Adrenal gland (tissue), 5 donors: ENCODE data around the gene PEAK1.

Experiments
- POLR2A ChIP-seq, 2 donors: fragments of 450-650 bp; IDR thresholded peaks; one replicate each; pipeline ENCODE4 v1.6.1; 2017; ENCODE audit warnings: antibody characterized with exemption in 2 of 2, mild to moderate bottlenecking in 2 of 2, moderate library complexity in 1 of 2
- TF ChIP-seq, protein P1 (sequence below), 6 experiments: fragments of 450-650 bp in 4 of 6; fragments of 200-600 bp in 2 of 6; sonication (generic) in 1 of 6; IDR thresholded peaks; 1 replicate in 5 of 6; 2 replicates in 1 of 6; pipeline versions ENCODE4 v1.5.1 to v1.8.0; 2016 to 2021; ENCODE audit warnings: antibody characterized with exemption in 6 of 6, mild to moderate bottlenecking in 2 of 6, moderate library complexity in 1 of 6
- donor health status: DM: no; HTN: no; CAD: no.

DNA sequence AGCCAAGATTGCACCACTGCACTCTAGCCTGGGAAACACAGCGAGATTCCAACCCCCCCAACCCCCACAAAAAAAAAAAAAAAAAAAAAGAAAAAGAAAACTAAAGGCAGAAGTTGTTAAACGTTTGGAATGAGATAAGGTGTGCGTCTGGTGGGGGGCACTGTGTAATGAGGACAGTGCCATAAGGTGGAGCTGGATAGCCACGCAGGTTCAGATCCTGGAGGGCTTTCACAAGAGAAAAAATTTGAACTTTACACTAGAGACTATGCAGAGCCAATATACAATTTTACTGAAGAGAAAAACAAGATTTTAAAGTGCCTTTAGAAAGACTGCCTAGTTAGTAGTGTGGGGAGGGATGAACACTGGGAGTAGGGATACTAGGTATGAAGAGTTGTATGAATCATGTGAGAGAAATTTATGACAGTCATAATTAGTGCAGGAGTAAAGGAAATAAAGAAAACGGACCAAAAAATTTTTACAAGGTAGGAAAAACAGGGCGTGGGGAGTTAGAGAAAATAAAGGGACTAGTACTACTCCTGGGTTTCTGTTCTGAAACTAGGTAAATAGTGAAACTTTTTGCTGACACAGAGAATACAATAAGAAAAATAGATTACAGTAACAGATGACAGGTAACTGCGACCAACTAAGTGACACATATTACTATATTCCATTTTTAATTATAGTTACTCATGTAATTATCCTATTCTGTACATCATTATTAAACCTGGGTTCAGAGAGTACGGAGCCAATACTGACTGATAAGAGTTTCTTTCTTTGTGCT, 108.1 kb downstream of the PEAK1 start:
- TF ChIP-seq, protein P1, sequence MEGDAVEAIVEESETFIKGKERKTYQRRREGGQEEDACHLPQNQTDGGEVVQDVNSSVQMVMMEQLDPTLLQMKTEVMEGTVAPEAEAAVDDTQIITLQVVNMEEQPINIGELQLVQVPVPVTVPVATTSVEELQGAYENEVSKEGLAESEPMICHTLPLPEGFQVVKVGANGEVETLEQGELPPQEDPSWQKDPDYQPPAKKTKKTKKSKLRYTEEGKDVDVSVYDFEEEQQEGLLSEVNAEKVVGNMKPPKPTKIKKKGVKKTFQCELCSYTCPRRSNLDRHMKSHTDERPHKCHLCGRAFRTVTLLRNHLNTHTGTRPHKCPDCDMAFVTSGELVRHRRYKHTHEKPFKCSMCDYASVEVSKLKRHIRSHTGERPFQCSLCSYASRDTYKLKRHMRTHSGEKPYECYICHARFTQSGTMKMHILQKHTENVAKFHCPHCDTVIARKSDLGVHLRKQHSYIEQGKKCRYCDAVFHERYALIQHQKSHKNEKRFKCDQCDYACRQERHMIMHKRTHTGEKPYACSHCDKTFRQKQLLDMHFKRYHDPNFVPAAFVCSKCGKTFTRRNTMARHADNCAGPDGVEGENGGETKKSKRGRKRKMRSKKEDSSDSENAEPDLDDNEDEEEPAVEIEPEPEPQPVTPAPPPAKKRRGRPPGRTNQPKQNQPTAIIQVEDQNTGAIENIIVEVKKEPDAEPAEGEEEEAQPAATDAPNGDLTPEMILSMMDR (IDR thresholded peaks at IDR 0.05), result no peak
- TF ChIP-seq POLR2A (IDR thresholded peaks at IDR 0.05), result no peak
